Ovary (tissue), 3 donors: Measurements from ENCODE around the gene WWOX.

Experiments used
- EP300 ChIP-seq: sonication (generic); formaldehyde crosslinking; IDR thresholded peaks from one replicate; pipeline ENCODE4 v1.6.1; 2017; ENCODE audit warnings: antibody characterized with exemption
- POLR2A ChIP-seq: fragments of 450-650 bp; IDR thresholded peaks from one replicate; pipeline ENCODE4 v1.6.1; 2017; ENCODE audit warnings: antibody characterized with exemption, mild to moderate bottlenecking, moderate library complexity
- TF ChIP-seq, protein P1 (sequence below), 3 donors: fragments of 450-650 bp in 2 of 3; fragments of 200-600 bp in 1 of 3; IDR thresholded peaks; one replicate each; pipeline versions ENCODE4 v1.5.1 to v1.8.0; 2016 to 2022; ENCODE audit warnings: antibody characterized with exemption in 3 of 3, mild to moderate bottlenecking in 1 of 3
- donor health status: DM: no; HTN: no; CAD: no.

- TF ChIP-seq, protein P1, sequence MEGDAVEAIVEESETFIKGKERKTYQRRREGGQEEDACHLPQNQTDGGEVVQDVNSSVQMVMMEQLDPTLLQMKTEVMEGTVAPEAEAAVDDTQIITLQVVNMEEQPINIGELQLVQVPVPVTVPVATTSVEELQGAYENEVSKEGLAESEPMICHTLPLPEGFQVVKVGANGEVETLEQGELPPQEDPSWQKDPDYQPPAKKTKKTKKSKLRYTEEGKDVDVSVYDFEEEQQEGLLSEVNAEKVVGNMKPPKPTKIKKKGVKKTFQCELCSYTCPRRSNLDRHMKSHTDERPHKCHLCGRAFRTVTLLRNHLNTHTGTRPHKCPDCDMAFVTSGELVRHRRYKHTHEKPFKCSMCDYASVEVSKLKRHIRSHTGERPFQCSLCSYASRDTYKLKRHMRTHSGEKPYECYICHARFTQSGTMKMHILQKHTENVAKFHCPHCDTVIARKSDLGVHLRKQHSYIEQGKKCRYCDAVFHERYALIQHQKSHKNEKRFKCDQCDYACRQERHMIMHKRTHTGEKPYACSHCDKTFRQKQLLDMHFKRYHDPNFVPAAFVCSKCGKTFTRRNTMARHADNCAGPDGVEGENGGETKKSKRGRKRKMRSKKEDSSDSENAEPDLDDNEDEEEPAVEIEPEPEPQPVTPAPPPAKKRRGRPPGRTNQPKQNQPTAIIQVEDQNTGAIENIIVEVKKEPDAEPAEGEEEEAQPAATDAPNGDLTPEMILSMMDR (IDR thresholded peaks at IDR 0.05), result no peak
- TF ChIP-seq POLR2A, result no peak
- no peak for TF ChIP-seq EP300
These were observed 136.4 kb downstream of the WWOX start for GRCh38 chr16:78235876-78236275.
